Smooth muscle cell (in vitro differentiated cells): ENCODE results near the gene GALNT17. TPM values are rescaled to one million over a fixed set of nuclear protein-coding genes. Genes with fewer than 3 reads are reported as not detected.
A peak's percentile ranks its signal among the peaks of the same experiment; 100 is the strongest.

ENCODE experiments used
- DNase-seq: peaks from one replicate; lab custom pipeline; 2025; ENCODE audit not compliant: unreplicated experiment; lab: John Stamatoyannopoulos, UW
- H2AFZ ChIP-seq: fragments of 200-600 bp; sonication (generic); 2 replicates; pipeline ENCODE4 v1.6.0; 2016; ENCODE audit warnings: antibody characterized with exemption, low read depth, mild to moderate bottlenecking
- H3F3A ChIP-seq: fragments of 200-600 bp; sonication (generic); 2 replicates; pipeline ENCODE4 v1.6.0; 2017; ENCODE audit warnings: antibody characterized with exemption, low read depth
- H3K27ac ChIP-seq: fragments of 200-600 bp; sonication (generic); 2 replicates; pipeline ENCODE4 v1.5.1; 2016; ENCODE audit warnings: low read depth, mild to moderate bottlenecking
- H3K27me3 ChIP-seq: fragments of 200-600 bp; sonication (generic); 2 replicates; pipeline ENCODE4 v1.6.1; 2016; ENCODE audit warnings: low read depth, mild to moderate bottlenecking
- H3K36me3 ChIP-seq: fragments of 200-600 bp; sonication (generic); 2 replicates; pipeline ENCODE4 v1.5.1; 2016; ENCODE audit warnings: low read depth
- H3K4me1 ChIP-seq: fragments of 200-600 bp; sonication (generic); 2 replicates; pipeline ENCODE4 v1.5.1; 2016; ENCODE audit warnings: low read depth
- H3K4me2 ChIP-seq: fragments of 200-600 bp; sonication (generic); 2 replicates; pipeline ENCODE4 v1.6.0; 2016; ENCODE audit warnings: mild to moderate bottlenecking
- H3K4me3 ChIP-seq: fragments of 200-600 bp; sonication (generic); 2 replicates; pipeline ENCODE4 v1.5.1; 2016; ENCODE audit warnings: mild to moderate bottlenecking
- H3K79me2 ChIP-seq: fragments of 200-600 bp; sonication (generic); 2 replicates; pipeline ENCODE4 v1.6.0; 2016; ENCODE audit warnings: low read depth, mild to moderate bottlenecking
- H3K9ac ChIP-seq: fragments of 200-600 bp; sonication (generic); 2 replicates; pipeline ENCODE4 v1.6.0; 2016; ENCODE audit warnings: low read depth
- H3K9me3 ChIP-seq: fragments of 200-600 bp; sonication (generic); replicated peaks from 2 replicates; pipeline ENCODE4 v1.5.1; 2016; ENCODE audit warnings: low read depth
- H4K20me1 ChIP-seq: fragments of 200-600 bp; sonication (generic); 2 replicates; pipeline ENCODE4 v1.6.0; 2016; ENCODE audit warnings: low read depth
- WGBS: methylation state at CpG from one replicate; pipeline ENCODE4 v1.1.7; 2016; ENCODE audit warnings: low lambda C conversion rate; 5-methylcytosine and 5-hydroxymethylcytosine counted together
- polyA plus RNA-seq: library from polyadenylated mRNA; unstranded; fragments of >200 nt; fragmentation: Nextera tagmentation; extraction: Ambion mirVana; gene quantifications from 2 replicates; pipeline ENCODE4 v1.2.1, GENCODE V29; 2016
- total RNA-seq: library from RNA; depleted of rRNA; stranded (reverse); fragments of >200 nt; gene quantifications from 2 replicates; pipeline ENCODE4 v1.2.3, GENCODE V29; 2014
- TF ChIP-seq, protein P1 (sequence below): fragments of 200-600 bp; sonication (generic); IDR thresholded peaks from 2 replicates; pipeline ENCODE4 v1.5.1; 2017; ENCODE audit warnings: borderline replicate concordance, mild to moderate bottlenecking, antibody characterized with exemption; ENCODE audit not compliant: insufficient read depth, poor library complexity, severe bottlenecking

GALNT17 gene
- total and polyA plus RNA-seq, 2 experiments from 2014 or later, result 0.38 to 0.45 TPM

DNA sequence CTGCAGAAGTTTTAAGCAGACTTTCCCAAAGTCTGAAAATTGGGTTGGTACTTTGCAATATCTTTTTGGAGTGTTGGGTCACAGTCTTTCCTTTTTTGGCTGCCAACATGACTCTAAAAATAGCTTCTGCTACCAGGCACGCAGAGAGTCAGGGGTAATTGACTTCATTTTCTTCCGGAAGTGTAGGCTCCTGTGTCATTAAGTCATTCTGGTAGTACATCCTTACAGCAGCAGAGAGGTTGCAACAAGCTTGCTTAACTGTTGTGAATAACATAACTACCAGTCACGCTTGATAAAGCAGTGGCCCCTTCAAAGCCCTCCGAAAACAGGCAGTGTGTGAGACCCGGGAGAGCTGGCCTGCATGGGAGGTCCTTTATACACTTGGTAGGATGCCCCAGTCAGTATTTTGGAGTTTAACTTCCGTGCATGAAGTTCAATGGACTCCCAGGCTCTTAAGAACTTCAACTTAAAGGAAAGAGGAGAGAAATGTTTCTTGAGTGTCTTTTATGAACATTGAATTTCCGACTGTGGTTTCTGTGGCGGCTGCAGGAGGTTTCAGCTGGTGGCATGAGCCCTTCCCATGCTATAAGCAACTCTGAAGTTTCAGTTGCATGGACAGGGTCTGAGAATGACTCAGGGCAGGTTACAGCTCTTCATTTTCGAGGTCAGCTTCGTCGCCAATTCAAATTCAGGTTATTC is 310.7 kb downstream of the GALNT17 start:
- Histone ChIP-seq H3K4me3 (no peak overlapping the region), H3K27me3 (no peaks in the 10 kb centered on the region), H4K20me1 (no peaks in the 10 kb centered on the region), H3K4me2 (no peak overlapping the region), H3K4me1 (peaks cover 5% of the 10 kb centered on the region), H3K27ac (peak overlapping the region; percentile 5), H2AFZ (peak overlapping the region; percentile 40), H3F3A (no peaks in the 10 kb centered on the region), H3K79me2 (no peaks in the 10 kb centered on the region), H3K9ac (no peak overlapping the region), H3K36me3 (no peaks in the 10 kb centered on the region), H3K9me3 (no peaks in the 10 kb centered on the region)
- WGBS, result 57% methylated on average over 11 of the region's 11 CpGs
- TF ChIP-seq, protein P1, sequence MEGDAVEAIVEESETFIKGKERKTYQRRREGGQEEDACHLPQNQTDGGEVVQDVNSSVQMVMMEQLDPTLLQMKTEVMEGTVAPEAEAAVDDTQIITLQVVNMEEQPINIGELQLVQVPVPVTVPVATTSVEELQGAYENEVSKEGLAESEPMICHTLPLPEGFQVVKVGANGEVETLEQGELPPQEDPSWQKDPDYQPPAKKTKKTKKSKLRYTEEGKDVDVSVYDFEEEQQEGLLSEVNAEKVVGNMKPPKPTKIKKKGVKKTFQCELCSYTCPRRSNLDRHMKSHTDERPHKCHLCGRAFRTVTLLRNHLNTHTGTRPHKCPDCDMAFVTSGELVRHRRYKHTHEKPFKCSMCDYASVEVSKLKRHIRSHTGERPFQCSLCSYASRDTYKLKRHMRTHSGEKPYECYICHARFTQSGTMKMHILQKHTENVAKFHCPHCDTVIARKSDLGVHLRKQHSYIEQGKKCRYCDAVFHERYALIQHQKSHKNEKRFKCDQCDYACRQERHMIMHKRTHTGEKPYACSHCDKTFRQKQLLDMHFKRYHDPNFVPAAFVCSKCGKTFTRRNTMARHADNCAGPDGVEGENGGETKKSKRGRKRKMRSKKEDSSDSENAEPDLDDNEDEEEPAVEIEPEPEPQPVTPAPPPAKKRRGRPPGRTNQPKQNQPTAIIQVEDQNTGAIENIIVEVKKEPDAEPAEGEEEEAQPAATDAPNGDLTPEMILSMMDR, result no peak
- no peak for DNase-seq

DNA sequence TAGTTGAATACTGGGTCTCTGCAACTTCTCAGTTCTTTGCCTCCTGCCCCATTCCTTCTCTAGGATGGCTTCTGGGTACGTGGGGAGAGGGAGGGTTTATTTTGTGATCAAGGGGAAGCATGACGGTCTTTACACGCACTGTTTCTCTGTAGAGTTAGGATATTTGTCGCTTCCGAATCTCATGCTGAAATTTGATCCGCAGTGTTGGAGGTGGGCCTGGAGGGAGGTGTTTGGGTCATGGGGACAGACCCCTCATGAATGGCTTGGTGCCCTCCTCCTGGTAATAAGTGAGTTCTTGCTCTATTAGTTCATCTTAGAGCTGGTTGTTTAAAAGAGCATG is 311.2 kb downstream of the GALNT17 start:
- no peak overlapping the region for H3K27ac ChIP-seq
- H3K9ac ChIP-seq, result no peak overlapping the region
- H3K79me2 ChIP-seq, result no peaks in the 10 kb centered on the region
- no peaks in the 10 kb centered on the region for H3K27me3 ChIP-seq
- no peaks in the 10 kb centered on the region for H3K9me3 ChIP-seq
- TF ChIP-seq, protein P1, result no peak
- H2AFZ ChIP-seq, result no peak overlapping the region
- H3K4me2 ChIP-seq, result no peak overlapping the region
- H3K4me1 ChIP-seq, result peaks cover 5% of the 10 kb centered on the region
- no peak overlapping the region for H3K4me3 ChIP-seq
- 86% methylated on average over 6 of the region's 6 CpGs for whole genome bisulfite sequencing
- DNase-seq, result no peak
- no peaks in the 10 kb centered on the region for H3F3A ChIP-seq
- no peaks in the 10 kb centered on the region for H3K36me3 ChIP-seq
- H4K20me1 ChIP-seq, result no peaks in the 10 kb centered on the region

- no peaks in the 10 kb centered on the region for H3K9me3 ChIP-seq
- H3K27ac ChIP-seq, result no peak overlapping the region
- TF ChIP-seq, protein P1, result no peak
- H3K36me3 ChIP-seq, result no peaks in the 10 kb centered on the region
- H2AFZ ChIP-seq, result no peak overlapping the region
- 97% methylated on average over 4 of the region's 4 CpGs for WGBS
- H4K20me1 ChIP-seq, result no peaks in the 10 kb centered on the region
- H3K9ac ChIP-seq, result no peak overlapping the region
- H3K4me1 ChIP-seq, result peaks cover 5% of the 10 kb centered on the region
- no peak overlapping the region for H3K4me3 ChIP-seq
- H3F3A ChIP-seq, result no peaks in the 10 kb centered on the region
- no peak for DNase-seq
- H3K4me2 ChIP-seq, result no peak overlapping the region
- H3K79me2 ChIP-seq, result no peaks in the 10 kb centered on the region
- no peaks in the 10 kb centered on the region for H3K27me3 ChIP-seq
These were observed 312.2 kb downstream of the GALNT17 start for GRCh38 chr7:71444130-71444529.

DNA sequence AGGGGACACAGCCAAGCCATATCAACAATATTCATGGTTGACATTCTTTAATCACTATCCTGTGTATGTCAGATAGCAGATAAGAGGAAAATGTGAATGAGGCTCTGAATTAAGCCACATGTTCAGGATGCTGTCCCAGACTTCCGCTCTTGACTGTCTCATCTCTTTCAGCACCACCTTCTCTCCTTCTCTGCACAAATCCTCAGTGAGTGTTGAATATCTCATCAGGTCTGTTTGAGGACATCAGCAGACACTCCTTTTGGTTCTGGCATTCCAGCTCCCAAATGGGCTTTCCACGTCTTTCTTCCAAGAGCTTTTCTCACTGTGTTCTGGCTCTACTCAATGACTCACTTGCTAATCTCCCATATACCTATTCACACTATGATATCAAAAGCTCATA is 321.7 kb downstream of the GALNT17 start:
- no peak overlapping the region for H3K4me2 ChIP-seq
- no peak overlapping the region for H3K4me3 ChIP-seq
- no peaks in the 10 kb centered on the region for H3K79me2 ChIP-seq
- H3K4me1 ChIP-seq, result peaks cover 16% of the 10 kb centered on the region
- H3F3A ChIP-seq, result no peaks in the 10 kb centered on the region
- no peaks in the 10 kb centered on the region for H4K20me1 ChIP-seq
- no peaks in the 10 kb centered on the region for H3K9me3 ChIP-seq
- H3K27ac ChIP-seq, result no peak overlapping the region
- TF ChIP-seq, protein P1, result no peak
- no peaks in the 10 kb centered on the region for H3K27me3 ChIP-seq
- H3K36me3 ChIP-seq, result no peaks in the 10 kb centered on the region
- H2AFZ ChIP-seq, result no peak overlapping the region
- H3K9ac ChIP-seq, result no peak overlapping the region
- DNase-seq, result no peak
- WGBS, result 81% methylated on average over 2 of the region's 2 CpGs
